HG02943 (cell line): ENCODE measurements around the gene DLL1.

Source experiments
- ATAC-seq: cut with Tn5 transposase; IDR thresholded peaks from one replicate; pipeline ENCODE4 v1.9.1; 2021; ENCODE audit warnings: mild to moderate bottlenecking, low read depth, moderate library complexity; ENCODE audit not compliant: unreplicated experiment

DLL1 gene

DNA sequence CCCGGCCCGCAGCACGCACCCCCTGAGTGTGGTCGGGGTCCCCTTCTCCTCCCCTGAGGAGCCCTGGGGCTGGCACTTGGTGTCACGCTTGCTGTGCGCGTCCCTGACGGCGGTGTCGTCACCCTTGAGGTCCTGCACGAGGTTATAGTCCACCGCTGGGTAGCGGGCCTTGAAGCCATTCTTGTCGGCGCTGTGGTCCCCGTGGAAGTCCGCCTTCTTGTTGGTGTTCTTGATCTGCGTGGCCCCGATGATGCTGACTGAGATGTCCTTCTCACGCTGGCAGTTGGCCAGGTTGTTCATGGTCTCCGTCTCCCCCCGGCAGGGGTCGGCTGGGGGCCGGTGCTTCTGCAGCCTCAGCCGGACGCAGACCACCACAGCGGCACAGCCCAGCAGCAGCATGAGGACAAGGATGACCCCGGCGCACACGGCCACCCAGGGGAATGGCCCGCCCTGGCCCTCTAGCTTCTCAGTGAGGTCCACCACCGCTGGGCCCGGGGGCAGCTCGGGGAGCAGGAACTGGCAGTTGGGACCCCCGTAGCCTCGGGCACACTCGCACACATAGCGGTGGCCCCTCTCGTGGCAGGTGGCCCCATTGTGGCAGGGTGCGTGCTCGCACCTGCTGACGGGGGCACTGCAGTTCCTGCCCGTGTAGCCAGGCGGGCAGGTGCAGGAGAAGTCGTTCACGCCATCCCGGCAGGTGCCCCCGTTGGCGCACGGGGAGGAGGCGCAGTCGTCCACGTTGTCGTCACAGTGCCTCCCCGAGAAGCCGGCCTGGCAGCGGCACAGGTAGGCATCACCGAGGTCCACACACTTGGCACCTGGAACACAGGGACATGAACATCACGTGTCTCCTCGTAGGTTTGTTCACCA is 7.4 kb downstream of the DLL1 start:
- ATAC-seq, result no peak

DNA sequence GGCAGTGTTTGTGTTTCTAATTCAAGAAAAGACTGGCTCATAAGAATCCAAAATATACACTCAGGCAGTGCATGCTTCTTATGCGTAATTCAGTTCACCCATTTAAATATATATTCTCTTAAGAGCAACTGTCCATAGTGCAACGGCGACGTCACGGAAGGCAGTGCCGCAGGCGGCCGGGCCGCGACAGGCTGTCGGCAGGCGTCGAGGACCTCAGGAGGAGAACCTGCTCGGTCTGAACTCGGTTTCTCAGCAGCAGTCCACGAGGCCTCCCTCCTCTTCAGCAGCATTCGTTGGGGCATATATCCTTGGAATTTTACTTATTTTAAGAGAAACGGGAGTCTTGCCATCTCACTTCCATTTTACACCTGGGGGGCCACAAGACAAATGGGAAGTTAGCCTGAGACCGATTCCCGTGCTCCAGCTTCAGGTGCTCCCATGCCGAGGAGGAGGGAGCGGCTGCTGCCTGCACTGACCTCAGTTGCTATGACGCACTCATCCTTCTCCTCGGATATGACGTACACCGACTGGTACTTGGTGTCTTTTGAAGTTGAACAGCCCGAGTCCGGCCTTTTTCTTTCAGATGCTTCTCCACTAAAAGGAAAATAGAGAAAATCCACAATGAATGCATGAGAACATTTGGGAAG is 8.2 kb downstream of the DLL1 start:
- ATAC-seq, result no peak

DNA sequence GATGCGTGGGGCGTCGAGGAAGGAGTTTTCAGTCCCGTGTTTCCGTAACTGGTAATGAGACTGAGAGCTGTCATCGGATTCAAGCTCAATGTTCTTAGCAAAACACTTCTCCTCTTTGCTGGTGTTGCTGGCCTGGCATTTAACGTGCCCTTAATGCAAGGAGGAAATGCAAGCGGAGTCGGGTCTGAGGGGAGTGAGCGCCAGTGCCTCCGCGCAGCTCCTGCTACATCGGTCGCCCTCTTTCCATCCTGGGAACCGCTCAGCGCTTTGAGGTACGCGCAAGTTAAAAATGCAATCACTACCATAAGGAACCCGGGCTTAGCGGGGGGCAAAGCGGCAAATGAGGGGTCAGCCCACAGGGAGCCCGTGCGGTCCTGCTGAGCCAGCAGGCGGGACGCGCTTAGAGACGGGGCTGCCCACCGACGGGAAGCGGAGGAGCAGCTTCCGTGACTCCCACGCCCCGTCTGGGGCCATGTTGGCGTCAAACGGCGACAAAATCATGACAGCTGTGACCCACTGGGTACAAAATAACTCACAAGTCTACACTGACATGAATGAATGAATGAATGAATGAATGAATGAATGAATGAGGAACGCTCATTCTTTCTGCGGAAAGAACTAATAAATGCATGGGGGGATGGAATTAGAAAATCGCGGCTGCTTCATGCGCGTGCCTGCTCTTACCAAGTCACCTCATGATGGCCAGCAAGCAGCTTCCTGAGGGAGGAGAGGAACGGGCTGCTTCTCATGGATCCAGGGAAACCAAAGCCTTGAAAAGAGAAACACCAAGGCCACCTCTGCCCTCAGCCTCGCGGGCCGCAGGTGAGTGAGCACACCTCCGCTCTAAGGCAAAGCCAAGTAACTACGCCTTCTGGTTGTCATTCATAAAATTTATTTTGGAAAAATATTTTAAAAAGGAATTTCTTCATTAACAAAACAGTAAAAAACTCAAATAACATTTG is 9.3 kb downstream of the DLL1 start:
- ATAC-seq, result no peak

DNA sequence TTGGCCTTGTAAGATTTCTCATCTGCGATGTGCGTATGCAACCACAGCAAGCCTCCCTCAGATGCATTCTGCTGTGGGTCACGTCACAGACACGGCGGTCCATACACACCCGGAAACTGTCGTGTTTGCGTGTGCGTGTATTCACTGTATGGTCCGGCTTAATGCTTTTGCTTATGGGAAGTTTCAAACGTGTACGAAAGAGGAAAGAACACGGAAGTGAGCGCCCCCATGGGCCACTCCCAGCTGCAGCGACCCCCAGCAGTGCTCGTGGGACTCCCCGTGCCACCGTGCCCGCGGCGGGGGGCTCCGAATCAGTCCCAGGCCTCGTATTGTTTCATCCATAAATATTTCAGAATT is 10.2 kb downstream of the DLL1 start:
- ATAC-seq, result no peak

DNA sequence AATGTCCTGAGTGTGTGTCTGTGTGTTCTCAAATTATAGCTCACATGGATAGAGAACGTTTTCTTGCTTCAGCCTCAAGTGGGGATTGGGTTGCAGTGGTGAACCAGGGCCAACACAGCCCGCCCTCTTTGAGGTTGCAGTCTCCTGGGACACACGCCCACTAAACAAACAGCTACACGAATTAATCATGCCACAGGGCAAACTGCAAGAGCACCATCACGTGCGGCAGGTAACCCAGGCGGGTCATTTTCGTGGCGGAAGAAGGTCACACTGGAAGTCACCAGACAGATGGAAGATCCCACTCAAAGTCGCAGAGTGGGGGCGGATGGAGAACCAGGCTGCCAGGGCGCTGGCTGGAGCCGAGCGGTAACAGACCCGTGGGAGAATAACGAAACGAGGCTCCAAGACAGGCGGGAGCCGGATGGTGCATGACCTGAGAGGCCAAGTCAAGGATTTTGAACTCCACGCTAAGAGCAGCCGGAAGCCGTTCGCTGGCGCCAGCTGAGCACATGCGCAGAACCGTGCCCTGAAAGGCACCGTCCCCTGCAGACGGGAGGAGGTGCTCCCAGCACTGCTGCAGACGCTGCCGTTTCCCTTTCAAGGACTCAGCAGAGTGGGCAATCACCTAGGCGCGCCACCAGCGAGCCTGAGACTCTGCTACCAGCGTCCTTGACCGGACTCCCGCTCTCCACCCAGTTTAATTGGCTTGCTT is 10.7 kb downstream of the DLL1 start:
- ATAC-seq, result no peak

DNA sequence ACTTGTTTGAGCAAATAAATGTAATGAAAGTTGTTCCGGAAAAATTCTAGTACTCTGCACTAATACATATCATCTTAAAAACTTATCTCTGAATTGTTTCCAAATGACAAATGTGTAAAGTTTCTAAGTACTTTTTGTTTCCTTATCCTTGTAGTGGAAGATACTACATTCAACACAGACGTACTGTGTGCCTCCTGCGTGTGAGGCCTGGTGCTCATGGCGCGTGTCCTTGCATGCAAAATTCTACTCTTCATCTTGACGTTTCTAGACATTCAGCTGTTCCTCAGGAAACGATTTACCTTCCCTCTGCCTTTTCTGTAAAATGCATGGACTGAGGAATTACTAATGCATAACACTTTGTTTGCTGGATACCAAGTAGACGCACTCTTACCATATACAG is 11.5 kb downstream of the DLL1 start:
- no peak for ATAC-seq

DNA sequence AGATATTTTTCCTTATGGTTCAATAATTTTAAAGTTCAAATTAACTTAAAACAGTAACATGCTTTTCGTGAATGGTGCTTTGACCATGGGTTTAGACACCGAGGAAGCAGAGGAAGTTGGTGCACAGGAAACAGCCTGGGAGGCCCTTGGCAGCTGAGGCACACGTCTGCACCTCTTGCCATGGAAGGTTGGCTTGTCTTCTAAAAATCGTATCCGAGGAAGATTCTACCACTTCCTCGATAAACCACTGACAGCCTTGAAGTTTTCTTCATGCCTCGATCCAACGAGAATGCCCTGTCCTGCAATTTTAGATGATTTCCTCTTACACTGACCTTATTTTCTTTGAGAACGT is 12.2 kb downstream of the DLL1 start:
- no peak for ATAC-seq

DNA sequence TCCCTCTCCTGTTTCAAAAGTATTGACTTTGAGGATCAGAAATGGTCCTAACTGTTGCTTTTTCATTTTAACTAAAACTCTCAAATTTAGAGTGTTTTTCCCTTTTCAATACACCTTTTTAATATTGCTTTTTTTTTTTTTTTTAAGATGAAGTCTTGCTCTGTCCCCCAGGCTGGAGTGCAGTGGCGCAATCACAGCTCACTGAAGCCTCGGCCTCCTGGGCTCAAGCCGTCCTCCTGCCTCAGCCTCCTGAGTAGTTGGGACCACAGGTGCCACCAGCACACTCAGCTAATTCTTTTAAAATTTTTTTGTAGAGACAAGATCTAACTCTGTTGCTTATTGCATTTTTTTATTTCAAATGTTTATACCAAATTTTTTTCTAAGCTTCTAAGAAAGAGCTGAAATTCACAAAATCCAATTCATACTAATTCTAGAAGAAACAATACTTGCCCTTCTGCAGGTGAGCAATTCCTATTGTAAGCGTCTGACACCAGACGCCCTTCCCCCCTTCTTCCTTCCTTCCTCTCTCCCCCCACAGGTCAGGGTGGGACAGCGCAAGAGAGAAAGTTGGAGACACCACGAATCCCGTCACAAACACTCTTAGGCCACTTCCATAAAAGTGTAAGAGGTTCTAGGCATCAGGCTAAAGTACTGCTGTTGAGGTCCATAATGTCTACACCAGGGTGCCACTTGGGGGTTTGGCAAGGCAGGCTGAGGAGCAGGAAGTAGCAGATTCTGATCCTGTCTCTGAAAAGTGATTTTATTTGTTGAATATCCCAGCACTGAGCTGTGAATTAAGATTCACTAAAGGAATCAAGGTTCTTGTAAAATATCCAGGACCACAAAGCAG is 12.8 kb downstream of the DLL1 start:
- no peak for ATAC-seq

DNA sequence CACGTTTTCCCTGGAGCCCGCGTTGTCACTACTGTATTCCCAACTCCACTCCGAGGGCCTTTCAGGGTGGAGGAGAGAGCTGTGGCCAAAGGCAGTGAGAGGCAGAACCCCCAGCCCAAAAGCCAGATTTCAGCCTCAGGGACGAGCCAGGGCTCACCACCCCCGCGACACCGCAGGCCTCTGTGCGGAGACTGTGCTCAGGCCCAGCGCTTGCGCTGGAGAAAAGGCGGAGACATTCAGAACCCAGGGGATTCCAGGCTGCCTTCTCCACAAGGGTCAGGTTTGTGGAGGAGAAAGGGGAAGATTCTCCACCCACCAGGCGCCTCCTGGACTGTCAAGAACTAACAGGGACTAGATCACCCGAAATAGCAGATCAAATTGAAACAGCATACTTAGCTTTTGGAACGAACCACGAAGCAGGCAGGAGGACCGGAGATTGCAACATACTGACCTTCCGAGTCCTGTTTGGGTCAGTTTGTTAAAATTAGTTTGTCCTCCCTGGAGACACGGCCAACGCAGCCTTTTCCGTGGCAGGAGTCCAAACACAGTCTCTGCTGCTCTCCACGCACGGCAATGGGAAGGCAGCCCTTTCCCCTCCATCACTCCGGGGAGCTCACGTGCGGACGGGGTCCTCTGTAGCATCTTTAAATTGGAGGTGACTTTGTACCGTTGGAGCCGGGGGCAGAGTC is 14.4 kb downstream of the DLL1 start:
- no peak for ATAC-seq

DNA sequence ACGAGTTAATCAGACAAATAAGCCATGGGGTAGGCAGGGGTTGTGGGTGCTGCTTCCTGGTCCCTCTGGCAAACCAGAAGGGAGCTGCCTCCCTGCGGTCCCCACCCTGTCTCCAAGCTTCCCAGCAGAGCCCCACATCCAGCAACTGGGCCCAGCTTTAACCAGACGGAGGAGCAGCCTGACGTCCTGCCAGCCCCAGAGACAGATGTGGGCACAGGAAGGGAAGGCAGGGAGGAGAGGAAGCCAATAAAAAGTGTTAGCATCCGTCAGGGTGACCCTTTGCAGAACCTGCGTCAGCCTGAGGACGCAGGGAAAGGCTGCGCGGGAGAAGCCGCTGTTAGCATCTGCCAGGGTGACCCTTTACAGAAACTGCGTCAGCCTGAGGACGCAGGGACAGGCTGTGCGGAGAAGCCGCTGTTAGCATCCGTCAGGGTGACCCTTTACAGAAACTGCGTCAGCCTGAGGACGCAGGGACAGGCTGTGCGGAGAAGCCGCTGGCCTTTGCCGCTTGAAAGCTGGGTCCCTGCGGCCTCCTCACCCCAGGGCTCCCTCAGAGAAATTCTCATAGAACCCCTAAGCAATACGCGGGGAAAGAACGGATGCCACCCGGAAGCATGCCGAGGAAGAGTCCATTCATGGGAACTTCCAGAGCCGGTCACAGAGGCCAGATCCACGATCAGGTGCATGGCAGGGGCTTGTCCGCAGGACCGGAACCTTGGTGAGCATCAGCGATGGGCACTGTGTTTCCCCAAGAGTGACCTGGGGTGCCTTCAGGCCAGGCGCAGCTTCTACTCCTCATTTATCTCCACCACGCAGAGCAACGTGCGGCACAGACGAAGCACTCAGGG is 15.9 kb downstream of the DLL1 start:
- no peak for ATAC-seq

DNA sequence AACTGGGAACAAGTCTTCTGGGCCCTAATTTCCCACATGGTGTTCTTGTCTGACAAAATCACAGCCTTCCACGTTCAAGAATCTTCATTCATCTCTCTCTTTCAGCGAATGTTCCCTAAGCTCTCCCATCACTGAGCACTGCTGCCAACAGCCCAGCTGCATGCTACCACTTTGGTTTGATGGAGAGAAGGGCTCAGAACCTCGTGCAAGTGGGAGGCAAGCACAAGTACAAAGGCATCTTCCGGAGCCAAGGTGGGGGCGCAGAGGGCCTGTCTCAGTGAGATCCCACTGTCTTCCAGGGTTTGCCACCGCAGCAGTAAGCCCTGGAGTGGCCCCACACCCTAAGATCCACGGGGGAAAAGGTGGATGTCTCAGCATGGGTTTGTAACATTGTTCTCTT is 17.2 kb downstream of the DLL1 start:
- ATAC-seq, result no peak

DNA sequence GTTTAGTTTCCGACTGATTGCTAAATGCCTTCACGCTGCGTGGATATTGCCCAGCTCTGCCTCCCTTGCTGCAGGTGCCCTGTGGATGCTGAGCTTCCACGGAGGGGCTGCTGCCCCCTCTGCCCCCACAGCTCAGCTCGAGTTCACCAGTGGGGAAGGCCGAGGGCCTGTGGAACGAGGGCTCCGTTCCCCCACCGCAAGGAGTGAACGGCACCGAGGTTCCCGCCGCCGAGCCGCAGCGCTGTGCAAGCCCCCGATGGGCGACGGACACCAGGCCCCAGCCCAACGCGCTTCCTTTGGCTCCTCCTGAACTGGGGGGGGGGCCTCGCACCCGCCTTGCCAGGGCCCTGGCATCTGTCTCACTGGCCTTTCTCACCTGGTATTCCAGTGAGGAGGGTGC is 17.7 kb downstream of the DLL1 start:
- no peak for ATAC-seq

DNA sequence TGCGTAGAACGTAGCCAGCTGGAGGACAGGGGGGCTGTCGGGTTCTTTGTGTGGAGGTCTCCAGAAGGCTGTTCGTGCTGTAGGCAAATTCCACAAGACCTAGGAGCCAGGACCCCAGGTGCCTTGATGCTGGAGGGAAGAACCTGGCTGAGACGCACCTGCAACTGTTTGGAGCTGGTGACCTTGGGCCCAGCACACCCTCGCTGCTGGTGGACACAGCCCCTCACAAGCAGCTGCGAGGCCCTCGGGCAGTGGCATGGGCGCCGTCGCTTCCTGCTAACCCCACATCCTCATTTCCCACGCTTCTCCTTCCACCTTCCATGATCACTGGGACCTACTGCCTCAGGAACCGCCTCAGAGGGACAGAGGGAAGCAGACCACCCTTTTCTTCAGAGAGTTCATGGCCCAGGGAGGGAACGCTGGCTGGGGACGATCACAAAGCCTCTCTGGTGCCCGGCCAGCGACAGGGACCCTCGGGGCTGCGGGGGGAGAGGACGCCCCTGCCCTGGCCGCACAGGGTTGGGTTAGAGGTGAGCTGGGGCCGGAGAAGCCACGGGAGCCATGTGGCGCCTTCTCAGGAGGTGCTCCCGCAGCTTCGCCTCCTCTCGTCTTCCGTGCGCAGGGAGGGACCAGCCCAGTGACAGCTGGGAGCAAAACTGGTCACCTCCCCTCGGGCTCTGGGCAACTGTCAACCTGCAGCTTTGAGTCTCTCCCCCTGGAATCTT is 18.4 kb downstream of the DLL1 start:
- ATAC-seq, result no peak

DNA sequence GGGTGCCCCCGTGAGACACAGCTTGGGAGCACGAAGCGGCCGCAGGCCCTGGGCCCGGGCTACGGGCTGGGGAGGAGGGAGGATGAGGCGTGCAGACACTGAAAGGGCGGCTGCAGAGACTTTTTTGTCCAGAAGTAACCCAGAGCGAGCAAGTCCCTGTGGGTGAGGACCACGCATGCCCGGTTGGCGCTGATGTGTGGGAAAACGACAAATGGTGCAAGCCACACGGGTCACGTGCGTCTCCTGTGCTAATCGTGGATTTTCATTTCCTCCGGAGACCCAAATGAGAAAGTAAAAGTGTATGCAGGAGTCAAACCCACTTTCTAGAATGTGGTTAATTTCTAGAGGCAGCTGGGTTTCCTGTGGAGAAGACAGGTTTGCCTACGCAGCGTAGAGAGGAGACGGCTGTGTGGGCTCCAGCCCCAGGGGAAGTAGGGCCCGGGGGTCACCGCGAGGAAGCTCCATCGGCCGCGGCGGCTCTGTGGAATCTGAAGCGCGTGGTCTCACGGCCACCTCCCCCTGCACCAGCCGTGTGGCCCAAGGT is 19.0 kb downstream of the DLL1 start:
- ATAC-seq, result peak; percentile 90

DNA sequence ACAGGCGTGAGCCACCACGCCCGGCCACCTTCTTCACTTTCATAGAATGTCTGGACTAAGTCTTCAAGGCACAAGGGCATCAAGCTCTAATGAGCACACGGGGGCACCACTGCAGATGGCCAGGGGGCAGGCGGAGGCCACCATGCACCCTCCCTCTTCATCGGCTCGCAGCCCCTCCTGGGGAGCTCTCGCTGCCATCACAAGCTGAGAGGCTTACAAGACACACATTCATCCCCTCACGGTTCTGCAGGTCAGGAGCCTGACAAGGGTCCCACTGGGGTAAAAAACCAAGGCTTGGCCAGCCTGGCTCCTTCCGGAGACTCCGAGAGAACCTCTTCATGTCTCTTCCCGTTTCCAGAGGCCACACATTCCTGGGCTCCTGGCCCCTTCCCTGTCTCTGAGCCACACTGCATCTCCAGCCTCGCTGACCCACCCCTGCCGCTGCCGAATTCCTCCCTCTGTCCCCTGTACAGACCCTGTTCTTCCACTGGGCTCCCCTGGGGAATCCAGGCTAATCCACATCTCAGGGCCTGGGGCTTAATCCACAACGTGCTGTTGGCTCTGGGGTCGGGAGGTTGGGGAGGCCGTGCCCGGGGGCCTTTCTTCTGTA is 19.8 kb downstream of the DLL1 start:
- ATAC-seq, result no peak

DNA sequence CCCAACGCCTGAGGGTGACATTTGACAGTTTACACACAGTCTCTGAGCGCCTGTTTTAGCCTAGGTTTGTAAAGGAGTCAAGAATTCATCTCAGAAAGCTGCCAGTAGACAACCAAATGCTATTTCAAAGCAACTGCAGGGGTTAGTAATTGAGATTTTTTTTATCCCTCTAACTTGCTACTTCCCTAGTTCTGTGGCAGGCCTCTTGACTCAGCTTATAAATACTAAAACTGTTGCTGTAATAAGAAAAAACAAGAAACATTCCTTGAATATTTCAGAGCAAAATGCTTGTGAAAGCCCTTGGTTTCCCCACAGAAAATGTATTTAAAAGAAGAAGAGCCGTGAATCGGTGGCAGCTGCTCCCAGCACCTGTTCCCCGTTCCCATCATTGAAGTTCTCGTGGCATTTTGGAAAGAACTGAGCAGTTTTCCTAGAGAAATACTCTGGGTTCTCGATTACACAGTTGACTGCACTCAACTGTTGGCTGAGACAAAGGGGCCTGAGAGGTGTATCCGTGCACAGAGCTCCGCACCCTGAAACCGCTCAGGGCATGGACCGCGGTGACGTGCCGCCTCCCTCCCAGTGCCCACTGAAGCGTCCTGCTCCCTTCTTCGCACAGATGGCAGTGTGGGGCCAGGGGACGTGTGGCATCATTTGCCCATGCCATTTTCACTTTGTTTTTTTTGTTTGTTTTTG is 20.9 kb downstream of the DLL1 start:
- ATAC-seq, result no peak
